AG04449 (cell line): Measurements from ENCODE around the gene TMEM258.

Source experiments
- CTCF ChIA-PET: fragments of 350-600 bp; formaldehyde crosslinking; extraction: SDS; loops from one replicate; lab custom pipeline; 2021; ENCODE audit warnings: antibody characterized with exemption; lab: Yijun Ruan, JAX
- POLR2A ChIA-PET: fragments of 400-600, 350-600 bp; formaldehyde crosslinking; extraction: SDS; loops from one replicate; lab custom pipeline; 2020; ENCODE audit warnings: antibody characterized with exemption, inconsistent platforms; lab: Yijun Ruan, JAX
- DNase-seq: peaks from one replicate; pipeline ENCODE4 v3.0.0-alpha.2; 2010; ENCODE audit warnings: low read depth, low spot score
- H3K4me3 ChIP-seq: 2 replicates; pipeline ENCODE4 v1.5.1; 2011; ENCODE audit warnings: low read depth, mild to moderate bottlenecking, control low read depth, low read length
- TF ChIP-seq, protein P1 (sequence below): IDR thresholded peaks from one replicate; pipeline ENCODE4 v1.5.1; 2011; ENCODE audit warnings: mild to moderate bottlenecking, moderate library complexity, low read length, control low read depth, inconsistent platforms; ENCODE audit not compliant: insufficient read depth; ENCODE audit errors: missing control alignments

The TMEM258 gene

DNA sequence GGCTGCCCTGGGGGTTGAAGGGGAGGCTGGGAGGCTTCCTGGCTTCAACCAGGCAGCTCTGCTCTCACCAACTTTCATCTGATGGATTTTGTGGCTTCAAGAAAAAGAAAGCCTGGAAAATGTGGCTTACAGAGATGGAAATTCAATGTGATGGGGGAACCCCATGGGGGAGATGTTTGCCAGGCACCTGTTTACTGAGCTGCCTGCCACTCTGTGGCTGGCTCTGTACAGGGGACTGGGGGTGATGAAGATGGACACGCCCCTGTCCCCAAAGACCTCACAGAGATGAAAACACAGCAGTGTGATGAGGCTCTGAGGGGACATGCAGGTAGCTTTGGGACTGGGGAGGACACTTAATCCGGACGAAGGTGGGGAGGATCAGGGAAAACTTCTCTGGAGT is 10.1 kb downstream of the TMEM258 start:
- no peak overlapping the region for H3K4me3 ChIP-seq
- ChIA-PET POLR2A (interaction anchor here (0.9 kb wide), 1 partner anchor 33 kb away, joined by 3 read pairs; no protein-coding TSS in a partner anchor), CTCF (interaction anchor here (0.7 to 9.2 kb wide), 9 partner anchors 8 to 63 kb away, joined by 3 to 92 read pairs (median 4); partner anchors contain the start of genes FADS1, FEN1 and TMEM258)

DNA sequence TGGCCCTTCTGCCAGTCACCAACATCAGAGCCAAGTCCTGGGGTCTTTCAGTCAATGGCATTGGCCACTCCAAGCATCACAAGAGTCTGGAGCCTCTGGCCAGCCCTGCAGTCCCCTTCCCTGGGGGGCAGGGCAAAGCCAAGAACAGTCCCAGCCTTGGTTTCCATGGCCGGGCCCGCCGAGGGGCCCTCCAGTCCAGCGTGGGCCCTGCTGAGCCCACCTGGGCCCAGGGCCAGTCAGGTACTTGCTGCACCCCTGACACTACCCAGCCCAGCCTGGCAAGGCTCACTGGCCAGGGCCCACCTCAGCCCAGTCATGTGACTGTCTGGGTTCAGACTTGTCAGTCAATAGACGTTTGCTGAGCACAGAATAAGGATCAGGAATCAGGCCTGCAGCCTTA is 10.8 kb downstream of the TMEM258 start:
- no peak for DNase-seq
- TF ChIP-seq, protein P1, sequence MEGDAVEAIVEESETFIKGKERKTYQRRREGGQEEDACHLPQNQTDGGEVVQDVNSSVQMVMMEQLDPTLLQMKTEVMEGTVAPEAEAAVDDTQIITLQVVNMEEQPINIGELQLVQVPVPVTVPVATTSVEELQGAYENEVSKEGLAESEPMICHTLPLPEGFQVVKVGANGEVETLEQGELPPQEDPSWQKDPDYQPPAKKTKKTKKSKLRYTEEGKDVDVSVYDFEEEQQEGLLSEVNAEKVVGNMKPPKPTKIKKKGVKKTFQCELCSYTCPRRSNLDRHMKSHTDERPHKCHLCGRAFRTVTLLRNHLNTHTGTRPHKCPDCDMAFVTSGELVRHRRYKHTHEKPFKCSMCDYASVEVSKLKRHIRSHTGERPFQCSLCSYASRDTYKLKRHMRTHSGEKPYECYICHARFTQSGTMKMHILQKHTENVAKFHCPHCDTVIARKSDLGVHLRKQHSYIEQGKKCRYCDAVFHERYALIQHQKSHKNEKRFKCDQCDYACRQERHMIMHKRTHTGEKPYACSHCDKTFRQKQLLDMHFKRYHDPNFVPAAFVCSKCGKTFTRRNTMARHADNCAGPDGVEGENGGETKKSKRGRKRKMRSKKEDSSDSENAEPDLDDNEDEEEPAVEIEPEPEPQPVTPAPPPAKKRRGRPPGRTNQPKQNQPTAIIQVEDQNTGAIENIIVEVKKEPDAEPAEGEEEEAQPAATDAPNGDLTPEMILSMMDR: no peak
- ChIA-PET CTCF (interaction anchor here (1.1 to 9.2 kb wide), 4 partner anchors 8 to 35 kb away, joined by 3 to 92 read pairs (median 13); partner anchors contain the start of genes FADS1, FEN1 and TMEM258), POLR2A (interaction anchor here (0.9 kb wide), 1 partner anchor 34 kb away, joined by 3 read pairs; no protein-coding TSS in a partner anchor)
- no peak overlapping the region for H3K4me3 ChIP-seq

More for the DNA sequence above, 10.1 kb downstream of the TMEM258 start:
- DNase-seq: no peak
- TF ChIP-seq, protein P1: no peak

DNA sequence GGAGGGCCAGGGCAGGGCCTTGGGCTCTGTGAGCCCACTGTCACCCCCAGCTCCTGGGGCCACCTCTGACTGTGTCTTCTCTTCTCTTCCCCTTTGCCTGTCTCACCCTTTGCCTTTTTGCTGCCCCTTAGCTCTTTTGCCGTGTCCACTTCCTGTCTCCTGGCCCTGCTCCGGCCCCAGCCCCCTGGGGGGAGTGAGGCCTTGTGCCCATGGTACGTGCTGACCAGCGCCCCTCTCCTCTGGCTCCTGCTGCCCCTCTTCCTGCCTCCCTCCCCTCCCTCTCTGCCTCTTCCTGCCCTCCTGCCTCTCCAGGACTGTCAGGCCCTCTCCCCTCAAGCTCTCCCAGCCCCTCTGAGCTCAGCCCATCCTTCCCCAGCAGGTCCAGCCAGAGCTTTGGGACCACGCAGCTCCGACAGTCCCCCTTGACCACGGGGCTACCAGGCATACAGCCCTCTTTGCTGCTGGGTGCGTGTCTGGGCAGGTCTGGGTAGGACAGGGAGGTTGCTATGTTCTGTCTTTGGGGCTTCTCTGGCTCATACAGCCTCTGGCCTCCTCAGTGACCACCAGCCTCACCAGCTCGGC is 11.7 kb downstream of the TMEM258 start:
- TF ChIP-seq, protein P1: no peak
- no peak overlapping the region for H3K4me3 ChIP-seq
- CTCF ChIA-PET: interaction anchor here (0.8 to 9.2 kb wide), 6 partner anchors 9 to 328 kb away, joined by 3 to 92 read pairs (median 4); partner anchors contain the start of genes FEN1 and TMEM258
- no peak for DNase-seq
- POLR2A ChIA-PET: no interaction called here

GRCh38 chr11:61779666-61780525 is 12.5 kb downstream of the TMEM258 start:
- DNase-seq: no peak
- ChIA-PET POLR2A (no interaction called here), CTCF (interaction anchor here (0.8 to 9.2 kb wide), 6 partner anchors 10 to 328 kb away, joined by 3 to 92 read pairs (median 4); partner anchors contain the start of genes FEN1 and TMEM258)
- H3K4me3 ChIP-seq: no peak overlapping the region
- TF ChIP-seq, protein P1: no peak

DNA sequence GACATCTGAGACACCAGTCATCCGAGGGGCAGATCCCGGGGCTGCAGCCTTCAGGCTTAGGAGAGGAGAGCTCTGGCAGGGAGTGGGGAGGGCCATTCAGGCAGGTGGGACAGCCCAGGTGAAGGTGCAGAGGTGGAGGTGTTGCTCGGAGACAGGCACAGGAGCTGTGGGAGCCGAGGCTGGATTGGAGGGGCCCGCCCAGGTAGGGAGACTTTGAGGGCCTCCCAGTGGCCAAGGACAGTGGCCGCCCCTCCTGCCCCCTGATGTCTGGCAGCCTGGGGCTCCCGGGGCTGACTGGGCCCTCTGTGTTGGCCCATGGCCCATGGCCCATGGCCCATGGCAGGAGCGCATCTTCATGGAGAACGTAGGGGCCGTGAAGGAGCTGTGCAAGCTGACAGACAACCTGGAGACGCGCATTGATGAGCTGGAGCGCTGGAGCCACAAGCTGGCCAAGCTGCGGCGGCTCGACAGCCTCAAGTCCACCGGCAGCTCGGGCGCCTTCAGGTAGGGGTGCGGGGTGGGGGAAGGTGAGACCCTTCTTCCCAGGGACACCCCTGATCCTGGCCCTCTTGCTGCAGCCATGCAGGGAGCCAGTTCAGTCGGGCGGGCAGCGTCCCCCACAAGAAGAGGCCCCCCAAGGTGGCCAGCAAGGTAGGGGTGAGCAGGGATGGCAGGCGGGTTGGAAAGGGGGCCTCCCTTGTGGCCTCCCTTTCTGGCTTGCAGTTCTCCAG is 13.3 kb downstream of the TMEM258 start:
- ChIA-PET POLR2A (no interaction called here), CTCF (interaction anchor here (1.4 to 9.2 kb wide), 3 partner anchors 11 to 31 kb away, joined by 4 to 92 read pairs (median 21); partner anchors contain the start of genes FEN1 and TMEM258)
- TF ChIP-seq, protein P1: no peak
- H3K4me3 ChIP-seq: no peak overlapping the region
- DNase-seq: no peak
